Parathyroid adenoma (tissue), 2 donors: ENCODE data around the gene POU6F2.

Experiments
- H2AFZ ChIP-seq: fragments of 300-600 bp; sonication (generic); one replicate; pipeline ENCODE4 v1.7.0; 2017; ENCODE audit warnings: antibody characterized with exemption, mild to moderate bottlenecking
- H3K27ac ChIP-seq: fragments of 300-600 bp; sonication (generic); one replicate; pipeline ENCODE4 v1.7.0; 2017
- H3K27me3 ChIP-seq: fragments of 300-600 bp; sonication (generic); one replicate; pipeline ENCODE4 v1.7.0; 2017; ENCODE audit warnings: low read length; ENCODE audit not compliant: control insufficient read depth, insufficient read depth
- H3K36me3 ChIP-seq: fragments of 300-600 bp; sonication (generic); one replicate; pipeline ENCODE4 v1.7.0; 2017; ENCODE audit warnings: low read length; ENCODE audit not compliant: control insufficient read depth, insufficient read depth
- H3K4me1 ChIP-seq: fragments of 300-600 bp; sonication (generic); one replicate; pipeline ENCODE4 v1.7.0; 2017; ENCODE audit warnings: control low read depth
- H3K4me2 ChIP-seq: fragments of 300-600 bp; sonication (generic); one replicate; pipeline ENCODE4 v1.7.0; 2017; ENCODE audit warnings: low read length
- H3K4me3 ChIP-seq: fragments of 300-600 bp; sonication (generic); one replicate; pipeline ENCODE4 v1.7.0; 2017; ENCODE audit warnings: low read depth, low read length
- H3K79me2 ChIP-seq: fragments of 300-600 bp; sonication (generic); one replicate; pipeline ENCODE4 v1.7.0; 2017; ENCODE audit warnings: control low read depth
- H3K9ac ChIP-seq: fragments of 300-600 bp; sonication (generic); one replicate; pipeline ENCODE4 v1.7.0; 2017; ENCODE audit warnings: mild to moderate bottlenecking
- H3K9me3 ChIP-seq: fragments of 300-600 bp; sonication (generic); one replicate; pipeline ENCODE4 v1.7.0; 2017; ENCODE audit warnings: low read length; ENCODE audit not compliant: control insufficient read depth
- CTCF ChIP-seq: fragments of 300-600 bp; sonication (generic); IDR thresholded peaks from one replicate; pipeline ENCODE4 v1.7.0; 2017; ENCODE audit warnings: antibody characterized with exemption, mild to moderate bottlenecking
- donor health status: primary hyperparathyroidism.

The POU6F2 gene

GRCh38 chr7:39333701-39334100 is 356.0 kb downstream of the POU6F2 start:
- Histone ChIP-seq H3K4me3 (no peak overlapping the region), H3K4me2 (no peak overlapping the region), H3K27me3 (no peaks in the 10 kb centered on the region), H3K9me3 (no peaks in the 10 kb centered on the region), H2AFZ (no peak overlapping the region), H3K27ac (no peak overlapping the region), H3K4me1 (no peaks in the 10 kb centered on the region), H3K36me3 (no peaks in the 10 kb centered on the region), H3K79me2 (no peaks in the 10 kb centered on the region), H3K9ac (no peak overlapping the region)
- TF ChIP-seq CTCF = no peak

- no peaks in the 10 kb centered on the region for H3K9me3 ChIP-seq
- H3K36me3 ChIP-seq = no peaks in the 10 kb centered on the region
- H3K4me2 ChIP-seq = no peak overlapping the region
- no peak overlapping the region for H3K27ac ChIP-seq
- H3K4me1 ChIP-seq = no peaks in the 10 kb centered on the region
- no peak overlapping the region for H3K4me3 ChIP-seq
- H3K9ac ChIP-seq = no peak overlapping the region
- no peaks in the 10 kb centered on the region for H3K27me3 ChIP-seq
- no peak overlapping the region for H2AFZ ChIP-seq
- TF ChIP-seq CTCF = no peak
- no peaks in the 10 kb centered on the region for H3K79me2 ChIP-seq
Observed at GRCh38 chr7:39336442-39336841, 358.7 kb downstream of the POU6F2 start.

- no peak overlapping the region for H3K4me2 ChIP-seq
- H3K79me2 ChIP-seq = no peaks in the 10 kb centered on the region
- TF ChIP-seq CTCF = no peak
- no peak overlapping the region for H3K4me3 ChIP-seq
- no peak overlapping the region for H3K27ac ChIP-seq
- no peak overlapping the region for H2AFZ ChIP-seq
- H3K9me3 ChIP-seq = no peaks in the 10 kb centered on the region
- no peaks in the 10 kb centered on the region for H3K4me1 ChIP-seq
- no peak overlapping the region for H3K9ac ChIP-seq
- no peaks in the 10 kb centered on the region for H3K36me3 ChIP-seq
- H3K27me3 ChIP-seq = no peaks in the 10 kb centered on the region
Observed at GRCh38 chr7:39338716-39339115, 361.0 kb downstream of the POU6F2 start.

GRCh38 chr7:39339591-39339990 is 361.9 kb downstream of the POU6F2 start:
- no peak overlapping the region for H3K27ac ChIP-seq
- no peak overlapping the region for H3K4me3 ChIP-seq
- H3K27me3 ChIP-seq = no peaks in the 10 kb centered on the region
- H3K4me2 ChIP-seq = no peak overlapping the region
- no peaks in the 10 kb centered on the region for H3K79me2 ChIP-seq
- no peaks in the 10 kb centered on the region for H3K36me3 ChIP-seq
- no peak for TF ChIP-seq CTCF
- H3K9ac ChIP-seq = no peak overlapping the region
- H3K9me3 ChIP-seq = no peaks in the 10 kb centered on the region
- H3K4me1 ChIP-seq = no peaks in the 10 kb centered on the region
- no peak overlapping the region for H2AFZ ChIP-seq

GRCh38 chr7:39341083-39341482 is 363.4 kb downstream of the POU6F2 start:
- Histone ChIP-seq H2AFZ (no peak overlapping the region), H3K4me1 (no peaks in the 10 kb centered on the region), H3K4me2 (no peak overlapping the region), H3K27ac (no peak overlapping the region), H3K9ac (no peak overlapping the region), H3K79me2 (no peaks in the 10 kb centered on the region), H3K4me3 (no peak overlapping the region), H3K9me3 (no peaks in the 10 kb centered on the region), H3K27me3 (no peaks in the 10 kb centered on the region), H3K36me3 (no peaks in the 10 kb centered on the region)
- TF ChIP-seq CTCF = no peak
